ENCODE measurements around the gene GJB1. TPM values are rescaled to one million over a fixed set of nuclear protein-coding genes. Genes with fewer than 3 reads are reported as not detected.

The GJB1 gene
- total and polyA plus RNA-seq, 9 donors = 0.12 to 17.9 (median 1.6) TPM; not detected in 2

GRCh38 chrX:71184803-71185495 lies 38.1 kb upstream of the GJB1 start:
- no peak overlapping the region for H3K4me3 ChIP-seq
- no peaks in the 10 kb centered on the region for H3K4me1 ChIP-seq (ENCODE audit: insufficient read depth)
- intact Hi-C loops (cut with DNase I) = loop anchor here in 1 of 4 donors (10.0 kb wide), 1 partner anchor 70 kb away; the partner anchor contains the start of gene ZMYM3
- no peak for DNase-seq
- WGBS, 3 donors = 77 to 79% (median 77%) methylated on average over 4 of the region's 4 CpGs
- H3K27me3 ChIP-seq = no peaks in the 10 kb centered on the region
- H3K27ac ChIP-seq = no peak overlapping the region
- H3K9me3 ChIP-seq = no peaks in the 10 kb centered on the region
- TF ChIP-seq POLR2A (IDR thresholded peaks at IDR 0.05) = no peak
- no peak for TF ChIP-seq CTCF (IDR thresholded peaks at IDR 0.05)
- TF ChIP-seq EP300 (IDR thresholded peaks at IDR 0.05) = no peak
- H3K36me3 ChIP-seq = no peaks in the 10 kb centered on the region

- intact Hi-C loops (cut with DNase I) = no loop called here
- DNase-seq = no peak
- H3K36me3 ChIP-seq = no peaks in the 10 kb centered on the region
Observed at GRCh38 chrX:71191248-71191647, 31.8 kb upstream of the GJB1 start.

GRCh38 chrX:71195964-71196649 lies 26.9 kb upstream of the GJB1 start:
- Histone ChIP-seq H3K9me3 (no peaks in the 10 kb centered on the region), H3K4me1 (ENCODE audit: insufficient read depth) (no peaks in the 10 kb centered on the region), H3K36me3 (no peaks in the 10 kb centered on the region), H3K27ac (no peak overlapping the region), H3K4me3 (no peak overlapping the region), H3K27me3 (no peaks in the 10 kb centered on the region)
- intact Hi-C loops (cut with DNase I) = no loop called here
- DNase-seq = no peak
- TF ChIP-seq CTCF (IDR thresholded peaks at IDR 0.05) (no peak), POLR2A (IDR thresholded peaks at IDR 0.05) (no peak), EP300 (IDR thresholded peaks at IDR 0.05) (no peak)
- 60 to 70% (median 67%) methylated on average over 4 of the region's 4 CpGs for WGBS, 3 donors

More at GRCh38 chrX:71191248-71191647, 31.8 kb upstream of the GJB1 start:
- Histone ChIP-seq H3K9me3 (no peaks in the 10 kb centered on the region), H3K4me3 (no peak overlapping the region), H3K27ac (no peak overlapping the region), H3K27me3 (no peaks in the 10 kb centered on the region), H3K4me1 (ENCODE audit: insufficient read depth) (no peaks in the 10 kb centered on the region)
- no peak for TF ChIP-seq CTCF (IDR thresholded peaks at IDR 0.05)
- TF ChIP-seq POLR2A (IDR thresholded peaks at IDR 0.05) = no peak
- TF ChIP-seq EP300 (IDR thresholded peaks at IDR 0.05) = no peak

- H3K4me3 ChIP-seq = no peak overlapping the region
- no peak for DNase-seq
- H3K36me3 ChIP-seq = no peaks in the 10 kb centered on the region
- TF ChIP-seq EP300 (IDR thresholded peaks at IDR 0.05) = no peak
- TF ChIP-seq CTCF (IDR thresholded peaks at IDR 0.05) = no peak
- no peak for TF ChIP-seq POLR2A (IDR thresholded peaks at IDR 0.05)
- 67 to 73% (median 69%) methylated on average over 3 of the region's 3 CpGs for WGBS, 3 donors
- intact Hi-C loops (cut with DNase I) = no loop called here
- H3K27ac ChIP-seq = no peak overlapping the region
- no peaks in the 10 kb centered on the region for H3K4me1 ChIP-seq (ENCODE audit: insufficient read depth)
- H3K27me3 ChIP-seq = no peaks in the 10 kb centered on the region
- no peaks in the 10 kb centered on the region for H3K9me3 ChIP-seq
Observed at GRCh38 chrX:71198066-71198465, 25.0 kb upstream of the GJB1 start.
